ENCODE data around the gene FLNB. TPM values are rescaled to one million over a fixed set of nuclear protein-coding genes. Genes with fewer than 3 reads are reported as not detected.

The FLNB gene
- total and polyA plus RNA-seq, 2 experiments from 2014 or later = 69.4 to 172 TPM

DNA sequence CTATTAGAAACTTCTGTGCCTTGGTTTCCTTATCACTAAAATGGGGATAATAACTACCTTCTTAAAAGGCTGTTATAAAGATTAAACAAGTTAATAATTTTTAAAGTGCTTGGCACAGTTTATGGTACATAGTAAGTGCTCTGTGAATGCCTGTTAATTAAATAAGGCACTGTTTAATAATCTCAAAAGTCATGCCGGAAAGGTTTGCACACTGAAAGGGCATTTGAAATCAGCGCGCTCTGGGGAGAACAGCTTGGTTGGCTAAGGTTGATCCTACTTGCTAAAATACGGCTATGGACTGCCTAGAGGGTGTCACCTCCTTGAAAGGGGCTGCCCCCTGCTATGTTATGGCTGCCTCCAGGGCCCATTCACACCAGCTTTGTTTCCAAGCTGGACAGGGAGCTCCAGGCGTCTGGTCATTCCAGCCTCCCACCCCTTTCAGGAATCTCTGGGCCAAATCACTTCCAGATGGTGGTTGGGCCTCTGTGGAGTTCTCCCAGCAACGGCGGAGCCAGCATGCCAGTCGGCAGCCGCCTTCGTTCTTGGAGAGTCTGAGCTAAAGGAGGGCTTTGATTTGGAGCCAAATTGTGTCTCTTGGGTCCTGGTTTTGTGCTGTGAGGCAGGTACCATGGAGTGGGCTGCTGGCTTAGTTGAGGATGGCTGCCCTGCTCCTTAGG, 5.9 kb downstream of the FLNB start:
- Histone ChIP-seq H3K4me2 (peak overlapping the region; percentile 85), H3K27ac (peak overlapping the region; percentile 80), H3K36me3 (replicated peaks; ENCODE audit: insufficient read depth, low read depth) (no peaks in the 10 kb centered on the region), H3K27me3 (no peaks in the 10 kb centered on the region), H3K9me2 (replicated peaks; ENCODE audit: insufficient read depth) (no peaks in the 10 kb centered on the region), H3K4me1 (ENCODE audit: insufficient read depth) (peaks cover 81% of the 10 kb centered on the region), H3K79me2 (peaks cover 100% of the 10 kb centered on the region), H3K9me3 (ENCODE audit: low read depth) (no peaks in the 10 kb centered on the region), H2AFZ (no peak overlapping the region), H3K4me3 (no peak overlapping the region), H4K20me1 (ENCODE audit: insufficient read depth, poor library complexity, severe bottlenecking) (peaks cover 52% of the 10 kb centered on the region)
- peak; percentile 72 for DNase-seq (ENCODE audit: low spot score)
- WGBS (ENCODE audit: low lambda C conversion rate, missing lambda C conversion rate) = 44% methylated on average over 10 of the region's 10 CpGs
- no peak for TF ChIP-seq EZH2phosphoT487 (IDR thresholded peaks at IDR 0.05; ENCODE audit: low read depth, severe bottlenecking, unreplicated experiment)
- TF ChIP-seq CTCF (IDR thresholded peaks at IDR 0.05; ENCODE audit: poor library complexity) = no peak
- no peak for TF ChIP-seq EZH2 (IDR thresholded peaks at IDR 0.05; ENCODE audit: borderline replicate concordance)

DNA sequence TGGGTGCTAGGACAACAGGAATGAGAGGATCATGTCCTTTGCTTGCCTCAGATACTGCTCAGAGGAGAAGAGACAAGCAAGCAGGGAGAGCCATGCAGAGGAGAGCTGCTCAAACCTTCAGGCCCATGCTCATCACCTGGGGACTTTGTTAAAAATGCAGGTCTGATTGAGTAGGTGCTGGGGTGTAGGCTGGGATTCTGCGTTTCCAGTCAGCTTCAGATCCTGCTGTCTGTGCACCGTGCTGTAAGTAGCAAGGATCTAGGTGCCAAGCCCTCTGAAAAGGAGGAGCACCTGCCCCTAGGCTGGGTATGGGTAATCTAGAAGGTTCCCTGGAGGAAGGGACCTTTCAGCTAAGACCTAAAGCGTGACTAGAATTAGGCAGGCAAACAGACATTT, 7.3 kb downstream of the FLNB start:
- no peak overlapping the region for H3K4me2 ChIP-seq
- no peak for TF ChIP-seq CTCF (IDR thresholded peaks at IDR 0.05; ENCODE audit: poor library complexity)
- no peak for TF ChIP-seq EZH2phosphoT487 (IDR thresholded peaks at IDR 0.05; ENCODE audit: low read depth, severe bottlenecking, unreplicated experiment)
- no peak for TF ChIP-seq EZH2 (IDR thresholded peaks at IDR 0.05; ENCODE audit: borderline replicate concordance)
- peak overlapping the region; percentile 80 for H3K27ac ChIP-seq
- H2AFZ ChIP-seq = no peak overlapping the region
- 81% methylated on average over 3 of the region's 3 CpGs for WGBS (ENCODE audit: low lambda C conversion rate, missing lambda C conversion rate)
- peaks cover 100% of the 10 kb centered on the region for H3K79me2 ChIP-seq
- H4K20me1 ChIP-seq (ENCODE audit: insufficient read depth, poor library complexity, severe bottlenecking) = peaks cover 66% of the 10 kb centered on the region
- H3K36me3 ChIP-seq (replicated peaks; ENCODE audit: insufficient read depth, low read depth) = no peaks in the 10 kb centered on the region
- H3K4me1 ChIP-seq (ENCODE audit: insufficient read depth) = peaks cover 95% of the 10 kb centered on the region
- DNase-seq (ENCODE audit: low spot score) = no peak
- no peak overlapping the region for H3K4me3 ChIP-seq
- H3K9me2 ChIP-seq (replicated peaks; ENCODE audit: insufficient read depth) = no peaks in the 10 kb centered on the region
- H3K9me3 ChIP-seq (ENCODE audit: low read depth) = no peaks in the 10 kb centered on the region
- no peaks in the 10 kb centered on the region for H3K27me3 ChIP-seq

DNA sequence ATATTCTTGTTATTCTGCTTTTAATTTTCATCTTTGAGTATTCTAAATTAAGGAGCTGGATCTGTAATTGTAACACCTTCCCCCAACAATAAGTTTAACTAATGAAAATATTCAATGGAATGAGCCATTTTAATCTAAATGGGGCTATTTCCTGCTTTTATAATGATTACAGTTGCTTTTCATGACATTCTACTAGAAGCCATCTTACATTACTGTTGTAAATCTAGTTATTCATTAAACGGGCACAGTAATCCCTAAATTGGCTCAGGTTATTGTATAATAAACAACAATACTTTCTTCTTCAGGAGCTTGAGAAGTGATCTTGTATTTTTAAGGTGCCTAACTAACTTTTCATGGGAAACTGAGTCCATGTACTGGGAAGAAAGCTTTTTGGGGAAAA, 8.5 kb downstream of the FLNB start:
- Histone ChIP-seq H3K27ac (peak overlapping the region; percentile 33), H3K36me3 (replicated peaks; ENCODE audit: insufficient read depth, low read depth) (no peaks in the 10 kb centered on the region), H2AFZ (no peak overlapping the region), H3K27me3 (no peaks in the 10 kb centered on the region), H3K9me3 (ENCODE audit: low read depth) (no peaks in the 10 kb centered on the region), H3K9me2 (replicated peaks; ENCODE audit: insufficient read depth) (no peaks in the 10 kb centered on the region), H3K79me2 (peaks cover 100% of the 10 kb centered on the region), H3K4me1 (ENCODE audit: insufficient read depth) (peaks cover 96% of the 10 kb centered on the region), H4K20me1 (ENCODE audit: insufficient read depth, poor library complexity, severe bottlenecking) (peaks cover 74% of the 10 kb centered on the region), H3K4me3 (no peak overlapping the region), H3K4me2 (peak overlapping the region; percentile 7)
- no peak for DNase-seq (ENCODE audit: low spot score)
- no peak for TF ChIP-seq EZH2phosphoT487 (IDR thresholded peaks at IDR 0.05; ENCODE audit: low read depth, severe bottlenecking, unreplicated experiment)
- no peak for TF ChIP-seq EZH2 (IDR thresholded peaks at IDR 0.05; ENCODE audit: borderline replicate concordance)
- no peak for TF ChIP-seq CTCF (IDR thresholded peaks at IDR 0.05; ENCODE audit: poor library complexity)
- WGBS (ENCODE audit: low lambda C conversion rate, missing lambda C conversion rate) = 23% methylated on average over 1 of the region's 1 CpG

Measured in hepatocyte (in vitro differentiated cells).